H1 (cell line): ENCODE data around the gene MTM1. TPM values are rescaled to one million over a fixed set of nuclear protein-coding genes. Genes with fewer than 3 reads are reported as not detected.

Experiments
- CTCF ChIA-PET: fragments of 300-600 bp; sonication (Branson Sonifier 250); formaldehyde crosslinking; loops from one replicate; lab custom pipeline; 2021; ENCODE audit not compliant: partially characterized antibody; lab: Charles Lee
- POLR2A ChIA-PET: fragments of 300-600 bp; sonication (Branson Sonifier 250); formaldehyde crosslinking; loops from one replicate; lab custom pipeline; 2021; ENCODE audit warnings: inconsistent platforms; ENCODE audit not compliant: partially characterized antibody; lab: Charles Lee
- DNase-seq, 2 experiments: peaks; one replicate each; pipeline versions ENCODE4 v3.0.0 to v3.0.0-alpha.2; 2010 to 2022; ENCODE audit warnings: low spot score in 2 of 2, low read depth in 1 of 2, mixed read lengths in 1 of 2
- FAIRE-seq: peaks from 2 replicates; lab custom pipeline; 2011; peaks lifted over from hg19 to GRCh38; lab: Jason Lieb, UNC
- H2AFZ ChIP-seq: 2 replicates; pipeline ENCODE4 v1.8.1; 2012; ENCODE audit warnings: low read length, inconsistent platforms
- H2AK5ac ChIP-seq: 2 replicates; pipeline ENCODE4 v1.6.1; 2013; ENCODE audit warnings: low read depth, low read length
- H2BK120ac ChIP-seq: replicated peaks from 2 replicates; pipeline ENCODE3; 2013; ENCODE audit warnings: low read depth, low read length, inconsistent platforms
- H2BK12ac ChIP-seq: 2 replicates; pipeline ENCODE4 v1.6.1; 2013; ENCODE audit warnings: low read depth, low read length
- H2BK15ac ChIP-seq: 2 replicates; pipeline ENCODE4 v1.6.1; 2013; ENCODE audit warnings: low read length
- H2BK20ac ChIP-seq: 2 replicates; pipeline ENCODE4 v1.6.1; 2013; ENCODE audit warnings: low read length
- H2BK5ac ChIP-seq: 2 replicates; pipeline ENCODE4 v1.6.1; 2013; ENCODE audit warnings: low read depth, low read length
- H3K14ac ChIP-seq: 2 replicates; pipeline ENCODE4 v1.6.1; 2013; ENCODE audit warnings: inconsistent platforms; ENCODE audit not compliant: insufficient read length
- H3K18ac ChIP-seq: 2 replicates; pipeline ENCODE4 v1.6.1; 2013; ENCODE audit warnings: low read length; ENCODE audit errors: extremely low read depth
- H3K23ac ChIP-seq: 2 replicates; pipeline ENCODE4 v1.6.1; 2013; ENCODE audit warnings: inconsistent platforms; ENCODE audit not compliant: insufficient read length
- H3K23me2 ChIP-seq: 2 replicates; pipeline ENCODE4 v1.6.1; 2013; ENCODE audit warnings: low read depth, low read length
- H3K27ac ChIP-seq: 2 replicates; pipeline ENCODE4 v1.6.1; 2011; ENCODE audit warnings: low read depth, low read length, inconsistent platforms
- H3K27me3 ChIP-seq, 4 experiments: replicated peaks in 1 of 4; 1 replicate in 1 of 4; 2 replicates in 3 of 4; pipeline versions ENCODE4 v1.6.1 to v1.8.1; 2011 to 2013; ENCODE audit warnings: low read length in 3 of 4, mild to moderate bottlenecking in 3 of 4, inconsistent platforms in 2 of 4, mixed read lengths in 2 of 4, moderate library complexity in 1 of 4; ENCODE audit not compliant: control insufficient read depth in 3 of 4, insufficient read depth in 3 of 4; ENCODE audit errors: extremely low read depth in 1 of 4
- H3K36me3 ChIP-seq, 4 experiments: 2 replicates each; pipeline versions ENCODE4 v1.6.1 to v1.8.1; 2011 to 2013; ENCODE audit warnings: mild to moderate bottlenecking in 4 of 4, low read length in 3 of 4, moderate library complexity in 2 of 4, control low read depth in 1 of 4, inconsistent platforms in 1 of 4; ENCODE audit not compliant: insufficient read depth in 4 of 4, control insufficient read depth in 2 of 4
- H3K4ac ChIP-seq: replicated peaks from 2 replicates; pipeline ENCODE3; 2013; ENCODE audit warnings: low read length, low read depth, mixed read lengths, inconsistent platforms; ENCODE audit not compliant: insufficient read length
- H3K4me1 ChIP-seq, 4 experiments: replicated peaks in 1 of 4; 1 replicate in 1 of 4; 2 replicates in 3 of 4; pipeline versions ENCODE4 v1.6.1 to v1.8.1; 2011 to 2013; ENCODE audit warnings: low read length in 3 of 4, inconsistent platforms in 2 of 4, mixed read lengths in 1 of 4; ENCODE audit not compliant: insufficient read depth in 4 of 4, control insufficient read depth in 3 of 4
- H3K4me2 ChIP-seq, 2 experiments: 2 replicates each; pipeline versions ENCODE4 v1.6.1 to v1.8.1; 2011 to 2013; ENCODE audit warnings: low read depth in 2 of 2, low read length in 2 of 2, control low read depth in 1 of 2, inconsistent platforms in 1 of 2, mild to moderate bottlenecking in 1 of 2; ENCODE audit not compliant: insufficient read depth in 1 of 2
- H3K4me3 ChIP-seq, 4 experiments: fragments of 200-600, 300-600 bp in 1 of 4; sonication (generic), shearing (Covaris generic), sonication (Bioruptor Twin) in 1 of 4; 2 replicates each; pipeline versions ENCODE4 v1.5.1 to v1.8.1; 2011 to 2016; ENCODE audit warnings: low read length in 4 of 4, low read depth in 3 of 4, control low read depth in 2 of 4, inconsistent platforms in 2 of 4, mild to moderate bottlenecking in 2 of 4, mixed read lengths in 1 of 4, moderate library complexity in 1 of 4; ENCODE audit not compliant: insufficient read depth in 2 of 4; ENCODE audit errors: extremely low read depth in 1 of 4
- H3K56ac ChIP-seq: replicated peaks from 2 replicates; pipeline ENCODE3; 2013; ENCODE audit warnings: low read depth, mild to moderate bottlenecking, mixed read lengths, low read length, inconsistent platforms; ENCODE audit not compliant: insufficient read length
- H3K79me1 ChIP-seq: 2 replicates; pipeline ENCODE4 v1.6.1; 2013; ENCODE audit warnings: low read depth, low read length, control low read depth
- H3K79me2 ChIP-seq, 2 experiments: 2 replicates each; pipeline versions ENCODE4 v1.6.1 to v1.8.1; 2012 to 2013; ENCODE audit warnings: low read length in 2 of 2, mild to moderate bottlenecking in 2 of 2, inconsistent platforms in 1 of 2; ENCODE audit not compliant: insufficient read depth in 2 of 2, control insufficient read depth in 1 of 2
- H3K9ac ChIP-seq, 4 experiments: replicated peaks in 1 of 4; 1 replicate in 1 of 4; 2 replicates in 3 of 4; pipeline versions ENCODE4 v1.6.1 to v1.8.1; 2011 to 2013; ENCODE audit warnings: low read depth in 3 of 4, low read length in 3 of 4, control low read depth in 2 of 4, mild to moderate bottlenecking in 2 of 4, moderate library complexity in 2 of 4, inconsistent platforms in 1 of 4; ENCODE audit errors: extremely low read depth in 1 of 4
- H3K9me3 ChIP-seq, 2 experiments: 2 replicates each; pipeline versions ENCODE4 v1.6.1 to v1.8.1; 2012 to 2013; ENCODE audit warnings: mild to moderate bottlenecking in 2 of 2, moderate library complexity in 2 of 2, control low read depth in 1 of 2, inconsistent platforms in 1 of 2, low read depth in 1 of 2, low read length in 1 of 2, mixed read lengths in 1 of 2; ENCODE audit not compliant: insufficient read depth in 2 of 2
- H4K20me1 ChIP-seq, 2 experiments: replicated peaks in 1 of 2; 2 replicates each; pipeline versions ENCODE3 to v1.8.1; 2011 to 2013; ENCODE audit warnings: inconsistent platforms in 2 of 2, low read length in 2 of 2, mild to moderate bottlenecking in 1 of 2; ENCODE audit not compliant: insufficient read depth in 2 of 2, control insufficient read depth in 1 of 2
- H4K5ac ChIP-seq: 2 replicates; pipeline ENCODE4 v1.6.1; 2013; ENCODE audit warnings: low read length, low read depth, mixed read lengths, inconsistent platforms; ENCODE audit not compliant: insufficient read length
- H4K8ac ChIP-seq: 2 replicates; pipeline ENCODE4 v1.8.0; 2013; ENCODE audit warnings: mild to moderate bottlenecking, moderate library complexity, low read length, inconsistent platforms; ENCODE audit not compliant: insufficient read depth; ENCODE audit errors: extremely low read depth
- H4K91ac ChIP-seq: replicated peaks from 2 replicates; pipeline ENCODE3; 2013; ENCODE audit warnings: low read length, mixed read lengths, inconsistent platforms; ENCODE audit not compliant: insufficient read length
- BCL11A ChIP-seq, 2 experiments: IDR thresholded peaks; one replicate each; pipeline ENCODE4 v1.6.1; 2011; ENCODE audit warnings: low read depth in 2 of 2, low read length in 2 of 2, mild to moderate bottlenecking in 2 of 2
- CHD1 ChIP-seq: IDR thresholded peaks from 2 replicates; pipeline ENCODE4 v1.6.1; 2012; ENCODE audit warnings: low read depth, low read length, improper control_type of control experiment
- CREB1 ChIP-seq: IDR thresholded peaks from 2 replicates; pipeline ENCODE4 v1.6.1; 2012; ENCODE audit warnings: inconsistent platforms
- KDM1A ChIP-seq: fragments of 200-600, 300-600 bp; sonication (generic); IDR thresholded peaks from 2 replicates; pipeline ENCODE4 v1.7.1; 2016; ENCODE audit warnings: mild to moderate bottlenecking, low read length, borderline replicate concordance
- MAFK ChIP-seq: IDR thresholded peaks from 2 replicates; pipeline ENCODE4 v1.6.1; 2012; ENCODE audit warnings: low read depth, mild to moderate bottlenecking, improper control_type of control experiment, low read length
- NRF1 ChIP-seq: IDR thresholded peaks from 2 replicates; pipeline ENCODE4 v1.6.1; 2011; ENCODE audit warnings: mild to moderate bottlenecking, low read depth, low read length, improper control_type of control experiment
- POU5F1 ChIP-seq: IDR thresholded peaks from 2 replicates; pipeline ENCODE4 v1.6.1; 2011; ENCODE audit warnings: low read depth, mild to moderate bottlenecking, low read length, moderate library complexity
- SP4 ChIP-seq: IDR thresholded peaks from 2 replicates; pipeline ENCODE4 v1.6.1; 2012; ENCODE audit warnings: low read length, inconsistent platforms
- TAF1 ChIP-seq: IDR thresholded peaks from 2 replicates; pipeline ENCODE4 v1.6.1; 2011; ENCODE audit warnings: mild to moderate bottlenecking, low read depth, low read length
- TEAD4 ChIP-seq: IDR thresholded peaks from 2 replicates; pipeline ENCODE4 v1.6.1; 2012; ENCODE audit warnings: low read depth, low read length, inconsistent platforms, mixed read lengths
- YY1 ChIP-seq: IDR thresholded peaks from 2 replicates; pipeline ENCODE4 v1.6.1; 2011; ENCODE audit warnings: low read depth, mild to moderate bottlenecking, low read length
- WGBS, 2 experiments: shearing (Covaris generic) in 1 of 2; methylation state at CpG; one replicate each; pipeline versions ENCODE4 v1.1.6 to v1.1.7; 2013 to 2015; ENCODE audit warnings: low lambda C conversion rate in 2 of 2, mixed read lengths in 2 of 2, inconsistent platforms in 1 of 2, low coverage in 1 of 2, missing lambda C conversion rate in 1 of 2; ENCODE audit not compliant: insufficient replicate concordance in 2 of 2, insufficient coverage in 1 of 2, insufficient read length in 1 of 2; ENCODE audit errors: extremely low coverage in 1 of 2, missing lambda C conversion rate in 1 of 2; 5-methylcytosine and 5-hydroxymethylcytosine counted together
- polyA plus RNA-seq, 7 experiments: library from polyadenylated mRNA; depleted of rRNA in 3 of 7; stranded (reverse) in 5 of 7; unstranded in 2 of 7; fragments of >200 nt in 5 of 7; fragments of 200-250 nt in 2 of 7; gene quantifications; 1 replicate in 5 of 7; 2 replicates in 1 of 7; 4 replicates in 1 of 7; pipeline versions ENCODE4 v1.2.1 to v1.2.3, GENCODE V29; 2011 to 2013; ENCODE audit warnings: missing spikeins in 2 of 7, mixed read lengths in 2 of 7
- total RNA-seq: library from RNA; stranded (reverse); fragmentation: NEBNext Ultra II Directional; extraction: Animal tissue kit (Norgen Biotek cat#: 25700); gene quantifications from 2 replicates; pipeline ENCODE4 v1.2.1, GENCODE V29; 2021
- TF ChIP-seq, protein P1 (sequence below): IDR thresholded peaks from 2 replicates; pipeline ENCODE4 v1.6.1; 2011; ENCODE audit warnings: low read depth, mild to moderate bottlenecking, low read length; ENCODE audit not compliant: insufficient read depth
- TF ChIP-seq, protein P2 (sequence below), 3 experiments: IDR thresholded peaks; 1 replicate in 2 of 3; 2 replicates in 1 of 3; pipeline versions ENCODE4 v1.5.1 to v1.6.1; 2011; ENCODE audit warnings: low read length in 3 of 3, mild to moderate bottlenecking in 3 of 3, inconsistent platforms in 2 of 3, low read depth in 1 of 3, moderate library complexity in 1 of 3; ENCODE audit not compliant: insufficient read depth in 1 of 3; ENCODE audit errors: control extremely low read depth in 1 of 3

MTM1 gene
- total and polyA plus RNA-seq, 2 of the 8 experiments (the other 6 are each of a cell fraction or from before 2014, with no cell fraction given): 2.3 to 8.4 TPM

- H3K56ac ChIP-seq: no peak overlapping the region
- H2BK120ac ChIP-seq: no peak overlapping the region
- no peaks in the 10 kb centered on the region for H3K9me3 ChIP-seq
- H4K8ac ChIP-seq: no peak overlapping the region
- no peak overlapping the region for H2BK5ac ChIP-seq
- H3K4me3 ChIP-seq: no peak overlapping the region
- WGBS, 2 experiments: 87% methylated on average over 5 of the region's 5 CpGs; no CpG with 5 or more reads in 1 of the 2 experiments
- no peak overlapping the region for H3K18ac ChIP-seq
- H3K23ac ChIP-seq: no peak overlapping the region
- H4K5ac ChIP-seq: no peak overlapping the region
- H2BK20ac ChIP-seq: no peak overlapping the region
- H3K4me2 ChIP-seq: no peak overlapping the region
- H3K9ac ChIP-seq: no peak overlapping the region
- no peaks in the 10 kb centered on the region for H4K20me1 ChIP-seq
- no peaks in the 10 kb centered on the region for H3K79me1 ChIP-seq
- H3K27me3 ChIP-seq: no peaks in the 10 kb centered on the region
- H2BK15ac ChIP-seq: no peak overlapping the region
- H3K14ac ChIP-seq: no peak overlapping the region
- H3K36me3 ChIP-seq: no peaks in the 10 kb centered on the region; a peak in 2 of 8 replicates
- ChIA-PET POLR2A (no interaction called here), CTCF (interaction anchor here (0.9 kb wide), 1 partner anchor 33 kb away, joined by 3 read pairs; no protein-coding TSS in a partner anchor)
- no peak for DNase-seq
- no peak for FAIRE-seq
- H3K4me1 ChIP-seq: no peaks in the 10 kb centered on the region
- no peak overlapping the region for H2BK12ac ChIP-seq
- H2AK5ac ChIP-seq: no peak overlapping the region
- no peak overlapping the region for H3K4ac ChIP-seq
- no peaks in the 10 kb centered on the region for H3K23me2 ChIP-seq
- H2AFZ ChIP-seq: no peak overlapping the region
- H4K91ac ChIP-seq: no peak overlapping the region
- no peaks in the 10 kb centered on the region for H3K79me2 ChIP-seq
- H3K27ac ChIP-seq: no peak overlapping the region
- no peak for TF ChIP-seq YY1
- no peak for TF ChIP-seq KDM1A
- TF ChIP-seq, protein P1, sequence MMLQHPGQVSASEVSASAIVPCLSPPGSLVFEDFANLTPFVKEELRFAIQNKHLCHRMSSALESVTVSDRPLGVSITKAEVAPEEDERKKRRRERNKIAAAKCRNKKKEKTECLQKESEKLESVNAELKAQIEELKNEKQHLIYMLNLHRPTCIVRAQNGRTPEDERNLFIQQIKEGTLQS: no peak
- no peak for TF ChIP-seq NRF1
- TF ChIP-seq MAFK: no peak
- TF ChIP-seq, protein P2, sequence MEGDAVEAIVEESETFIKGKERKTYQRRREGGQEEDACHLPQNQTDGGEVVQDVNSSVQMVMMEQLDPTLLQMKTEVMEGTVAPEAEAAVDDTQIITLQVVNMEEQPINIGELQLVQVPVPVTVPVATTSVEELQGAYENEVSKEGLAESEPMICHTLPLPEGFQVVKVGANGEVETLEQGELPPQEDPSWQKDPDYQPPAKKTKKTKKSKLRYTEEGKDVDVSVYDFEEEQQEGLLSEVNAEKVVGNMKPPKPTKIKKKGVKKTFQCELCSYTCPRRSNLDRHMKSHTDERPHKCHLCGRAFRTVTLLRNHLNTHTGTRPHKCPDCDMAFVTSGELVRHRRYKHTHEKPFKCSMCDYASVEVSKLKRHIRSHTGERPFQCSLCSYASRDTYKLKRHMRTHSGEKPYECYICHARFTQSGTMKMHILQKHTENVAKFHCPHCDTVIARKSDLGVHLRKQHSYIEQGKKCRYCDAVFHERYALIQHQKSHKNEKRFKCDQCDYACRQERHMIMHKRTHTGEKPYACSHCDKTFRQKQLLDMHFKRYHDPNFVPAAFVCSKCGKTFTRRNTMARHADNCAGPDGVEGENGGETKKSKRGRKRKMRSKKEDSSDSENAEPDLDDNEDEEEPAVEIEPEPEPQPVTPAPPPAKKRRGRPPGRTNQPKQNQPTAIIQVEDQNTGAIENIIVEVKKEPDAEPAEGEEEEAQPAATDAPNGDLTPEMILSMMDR (IDR thresholded peaks at IDR 0.05; ENCODE audit: control extremely low read depth in 1 of 3, insufficient read depth in 1 of 3, low read depth in 1 of 3, low read length in 3 of 3): no peak
- no peak for TF ChIP-seq CREB1
- no peak for TF ChIP-seq TEAD4
- TF ChIP-seq TAF1: no peak
- TF ChIP-seq SP4: no peak
- TF ChIP-seq BCL11A (IDR thresholded peaks at IDR 0.05; ENCODE audit: low read depth in 2 of 2, low read length in 2 of 2): no peak
- no peak for TF ChIP-seq CHD1
- no peak for TF ChIP-seq POU5F1
Measured at GRCh38 chrX:150647331-150647730, 78.9 kb downstream of the MTM1 start.
